ENCODE results near the gene CHSY3.

CHSY3 gene

GRCh38 chr5:130078661-130079060, 174.4 kb downstream of the CHSY3 start:
- no peaks in the 10 kb centered on the region for H3K4me1 ChIP-seq (ENCODE audit: control insufficient read depth, insufficient read depth, low read length)
- no peaks in the 10 kb centered on the region for H3K36me3 ChIP-seq (ENCODE audit: control insufficient read depth in 2 of 2, insufficient read depth in 1 of 2, low read length in 2 of 2)
- no peak overlapping the region for H3K4me3 ChIP-seq (ENCODE audit: low read depth, low read length)
- no peaks in the 10 kb centered on the region for H3K9me3 ChIP-seq (ENCODE audit: control insufficient read depth, insufficient read depth, low read depth, low read length)
- ChIA-PET CTCF (no interaction called here), POLR2A (no interaction called here)
- TF ChIP-seq ZNF830 (tag by site-specific recombination; IDR thresholded peaks at IDR 0.05; ENCODE audit: low read depth), result no peak
- TF ChIP-seq SP2 (tag by site-specific recombination; IDR thresholded peaks at IDR 0.05), result no peak
- no peak for TF ChIP-seq ZBTB6 (tag by site-specific recombination; IDR thresholded peaks at IDR 0.05)
- no peak for TF ChIP-seq ZFHX2 (tag by site-specific recombination; conservative IDR thresholded peaks at IDR 0.05)
- TF ChIP-seq ZNF670 (tag by site-specific recombination; IDR thresholded peaks at IDR 0.05; ENCODE audit: low read depth), result no peak
- TF ChIP-seq ZNF558 (tag by site-specific recombination; IDR thresholded peaks at IDR 0.05), result no peak
- no peak for TF ChIP-seq SETDB1 (IDR thresholded peaks at IDR 0.05; ENCODE audit: insufficient read length, low read length)
- TF ChIP-seq ZNF660 (tag by site-specific recombination; IDR thresholded peaks at IDR 0.05), result no peak
- TF ChIP-seq ZSCAN23 (tag by site-specific recombination; IDR thresholded peaks at IDR 0.05), result no peak
- no peak for TF ChIP-seq ZNF621 (tag by site-specific recombination; IDR thresholded peaks at IDR 0.05)
- no peak overlapping the region for H3K27ac ChIP-seq (ENCODE audit: extremely low read depth, low read depth, low read length)

GRCh38 chr5:130090569-130091270, 186.5 kb downstream of the CHSY3 start:
- ChIA-PET CTCF (interaction anchor here (1.0 kb wide), 1 partner anchor 19 kb away, joined by 3 read pairs; no protein-coding TSS in a partner anchor), POLR2A (no interaction called here)
- TF ChIP-seq SP2 (tag by site-specific recombination; IDR thresholded peaks at IDR 0.05), result no peak
- TF ChIP-seq ZNF398 (tag by site-specific recombination; IDR thresholded peaks at IDR 0.05), result no peak
- no peak for TF ChIP-seq MYNN (tag by site-specific recombination; IDR thresholded peaks at IDR 0.05; ENCODE audit: borderline replicate concordance)
- no peak for TF ChIP-seq AEBP2 (tag by site-specific recombination; IDR thresholded peaks at IDR 0.05; ENCODE audit: borderline replicate concordance)
- TF ChIP-seq ZNF692 (tag by site-specific recombination; IDR thresholded peaks at IDR 0.05), result no peak
- TF ChIP-seq ZNF624 (tag by site-specific recombination; IDR thresholded peaks at IDR 0.05), result no peak
- TF ChIP-seq ZNF521 (tag by site-specific recombination; IDR thresholded peaks at IDR 0.05), result no peak
- no peak for TF ChIP-seq ZNF768 (tag by site-specific recombination; IDR thresholded peaks at IDR 0.05)
- Histone ChIP-seq H3K4me3 (ENCODE audit: low read depth, low read length) (no peak overlapping the region), H3K36me3 (ENCODE audit: control insufficient read depth in 2 of 2, insufficient read depth in 1 of 2, low read length in 2 of 2) (no peaks in the 10 kb centered on the region), H3K4me1 (ENCODE audit: control insufficient read depth, insufficient read depth, low read length) (peaks cover 3% of the 10 kb centered on the region), H3K9me3 (ENCODE audit: control insufficient read depth, insufficient read depth, low read depth, low read length) (no peaks in the 10 kb centered on the region), H3K27ac (ENCODE audit: extremely low read depth, low read depth, low read length) (no peak overlapping the region)

All from HEK293 (cell line).